Measurements from ENCODE around the gene HOMER3.
"Not testable (repeated sequence)": the region's sequence is repeated elsewhere in the genome, so short reads cannot be mapped to it uniquely, and the experiment has no call there.

DNA sequence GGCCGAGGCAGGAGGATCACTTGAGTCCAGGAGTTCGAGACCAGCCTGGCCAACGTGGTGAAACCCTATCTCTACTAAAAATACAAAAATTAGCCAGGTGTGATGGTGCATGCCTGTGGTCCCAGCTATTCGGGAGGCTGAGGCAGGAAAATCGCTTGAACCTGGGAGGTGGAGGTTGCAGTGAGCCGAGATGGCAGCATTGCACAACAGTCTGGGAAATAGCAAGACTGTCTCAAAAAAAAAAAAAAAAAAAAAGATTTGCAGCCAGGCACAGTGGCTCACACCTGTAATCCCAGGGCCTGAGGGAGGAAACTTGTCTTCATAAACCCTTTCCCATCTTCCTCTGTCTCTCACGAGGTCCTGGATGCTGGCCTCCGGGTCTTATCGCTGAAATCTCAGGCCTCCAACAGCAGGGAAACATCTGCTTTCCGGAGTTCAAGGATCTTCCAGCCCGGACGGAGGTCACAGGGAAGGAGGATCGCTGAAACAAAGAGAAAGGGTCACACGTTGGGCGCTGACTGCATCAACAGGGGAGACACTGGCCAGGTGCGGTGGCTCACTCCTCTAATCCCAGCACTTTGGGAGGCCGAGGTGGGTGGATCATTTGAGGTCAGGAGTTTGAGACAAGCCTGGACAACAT lies 11.5 kb upstream of the HOMER3 start:
- peak; percentile 77 for TF ChIP-seq GATA2 (IDR thresholded peaks at IDR 0.05; ENCODE audit: low read depth, low read length)
- not testable (repeated sequence) for TF ChIP-seq GATA3 (IDR thresholded peaks at IDR 0.05; ENCODE audit: low read depth, low read length)
